Retinal pigment epithelial cell (primary cell): Measurements from ENCODE around the gene RELL1.

Experiments used
- DNase-seq: peaks from one replicate; pipeline ENCODE4 v3.0.0-alpha.2; 2010; ENCODE audit warnings: low read depth
- H3K4me3 ChIP-seq: 2 replicates; pipeline ENCODE4 v1.5.1; 2011; ENCODE audit warnings: mild to moderate bottlenecking, low read length, control low read depth, moderate library complexity
- TF ChIP-seq, protein P1 (sequence below): conservative IDR thresholded peaks from 2 replicates; pipeline ENCODE4 v1.5.1; 2011; ENCODE audit warnings: low read depth, low read length, control low read depth, inconsistent platforms

The RELL1 gene

DNA sequence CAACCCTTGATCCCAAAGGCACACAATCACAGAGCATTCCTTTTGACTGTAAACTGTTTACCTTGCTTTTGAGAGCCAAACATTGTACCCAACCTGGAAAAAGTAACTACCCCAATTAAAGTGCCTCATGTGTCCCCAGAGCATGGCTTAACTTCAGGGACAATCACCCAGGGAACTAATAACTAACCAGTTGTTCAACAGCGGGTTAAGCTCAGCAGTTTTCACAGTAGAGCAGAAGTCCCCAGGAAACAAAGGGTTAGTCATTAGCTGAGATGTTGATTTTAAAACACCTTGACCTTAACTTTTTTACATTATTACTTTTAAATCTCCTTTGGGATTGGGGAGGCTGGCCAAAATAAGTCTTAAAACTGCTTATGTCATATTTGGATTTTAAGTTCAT lies 94.8 kb downstream of the RELL1 start:
- no peak overlapping the region for H3K4me3 ChIP-seq
- TF ChIP-seq, protein P1, sequence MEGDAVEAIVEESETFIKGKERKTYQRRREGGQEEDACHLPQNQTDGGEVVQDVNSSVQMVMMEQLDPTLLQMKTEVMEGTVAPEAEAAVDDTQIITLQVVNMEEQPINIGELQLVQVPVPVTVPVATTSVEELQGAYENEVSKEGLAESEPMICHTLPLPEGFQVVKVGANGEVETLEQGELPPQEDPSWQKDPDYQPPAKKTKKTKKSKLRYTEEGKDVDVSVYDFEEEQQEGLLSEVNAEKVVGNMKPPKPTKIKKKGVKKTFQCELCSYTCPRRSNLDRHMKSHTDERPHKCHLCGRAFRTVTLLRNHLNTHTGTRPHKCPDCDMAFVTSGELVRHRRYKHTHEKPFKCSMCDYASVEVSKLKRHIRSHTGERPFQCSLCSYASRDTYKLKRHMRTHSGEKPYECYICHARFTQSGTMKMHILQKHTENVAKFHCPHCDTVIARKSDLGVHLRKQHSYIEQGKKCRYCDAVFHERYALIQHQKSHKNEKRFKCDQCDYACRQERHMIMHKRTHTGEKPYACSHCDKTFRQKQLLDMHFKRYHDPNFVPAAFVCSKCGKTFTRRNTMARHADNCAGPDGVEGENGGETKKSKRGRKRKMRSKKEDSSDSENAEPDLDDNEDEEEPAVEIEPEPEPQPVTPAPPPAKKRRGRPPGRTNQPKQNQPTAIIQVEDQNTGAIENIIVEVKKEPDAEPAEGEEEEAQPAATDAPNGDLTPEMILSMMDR = no peak
- no peak for DNase-seq

DNA sequence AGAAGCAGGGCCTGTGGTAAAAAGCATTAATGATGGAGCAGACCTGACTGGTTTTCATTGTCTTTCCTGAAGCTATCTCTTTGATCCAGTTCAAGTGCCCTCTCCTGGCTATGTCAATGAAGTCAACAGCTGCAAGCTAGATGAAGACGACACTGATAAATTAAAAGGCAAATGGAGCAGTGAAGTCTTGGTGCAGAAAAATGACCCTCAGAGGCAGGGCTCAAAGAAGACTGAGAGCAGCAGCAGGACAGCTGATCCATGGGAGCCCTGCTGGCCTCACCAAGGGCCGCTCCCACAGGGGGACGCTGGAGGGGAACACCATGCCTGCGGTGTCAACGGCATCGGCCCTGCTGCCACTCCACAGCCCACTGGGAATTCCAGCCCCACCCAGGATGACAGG lies 96.2 kb downstream of the RELL1 start:
- DNase-seq = no peak
- TF ChIP-seq, protein P1 = no peak
- H3K4me3 ChIP-seq = no peak overlapping the region

DNA sequence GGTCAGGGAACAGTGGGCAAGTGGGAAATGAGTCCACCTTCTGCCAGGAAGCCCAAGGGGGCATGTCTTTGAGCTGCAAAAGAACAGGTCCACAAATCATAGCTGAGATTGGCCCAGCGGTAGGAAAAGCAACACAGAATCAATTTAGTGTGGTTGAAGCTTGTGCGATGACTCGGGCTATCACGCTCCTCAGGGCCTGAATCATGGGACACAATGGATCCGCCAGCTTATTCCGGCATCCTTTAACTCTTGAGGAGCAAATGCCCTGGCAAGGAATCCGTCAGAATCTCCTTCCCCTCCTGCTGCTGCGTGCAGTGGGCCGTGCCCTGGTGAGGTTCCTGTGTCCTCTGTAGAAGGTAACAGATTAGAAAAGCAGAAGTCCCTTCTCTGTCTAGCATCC lies 98.0 kb downstream of the RELL1 start:
- TF ChIP-seq, protein P1 = no peak
- H3K4me3 ChIP-seq = no peak overlapping the region
- DNase-seq = no peak

DNA sequence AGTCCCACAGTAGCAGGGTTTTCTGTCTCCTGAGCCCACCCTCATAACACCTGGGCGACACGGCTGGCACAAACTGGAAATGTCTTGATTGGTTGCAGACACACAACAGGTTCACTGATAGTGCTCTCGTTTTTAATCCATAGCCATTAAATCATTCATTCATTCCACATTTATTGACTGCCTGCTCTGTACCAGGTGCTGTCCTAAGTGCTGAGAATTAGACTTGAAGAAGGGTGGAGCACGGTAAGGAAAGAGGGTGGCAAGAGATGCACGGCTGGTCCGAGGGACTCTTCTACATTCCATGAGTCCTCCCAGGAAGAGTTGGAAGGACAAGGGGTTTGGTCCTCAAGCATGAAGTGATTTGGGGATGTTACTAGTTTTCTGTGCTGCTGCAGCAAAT lies 100.0 kb downstream of the RELL1 start:
- TF ChIP-seq, protein P1 = no peak
- DNase-seq = no peak
- H3K4me3 ChIP-seq = no peak overlapping the region

DNA sequence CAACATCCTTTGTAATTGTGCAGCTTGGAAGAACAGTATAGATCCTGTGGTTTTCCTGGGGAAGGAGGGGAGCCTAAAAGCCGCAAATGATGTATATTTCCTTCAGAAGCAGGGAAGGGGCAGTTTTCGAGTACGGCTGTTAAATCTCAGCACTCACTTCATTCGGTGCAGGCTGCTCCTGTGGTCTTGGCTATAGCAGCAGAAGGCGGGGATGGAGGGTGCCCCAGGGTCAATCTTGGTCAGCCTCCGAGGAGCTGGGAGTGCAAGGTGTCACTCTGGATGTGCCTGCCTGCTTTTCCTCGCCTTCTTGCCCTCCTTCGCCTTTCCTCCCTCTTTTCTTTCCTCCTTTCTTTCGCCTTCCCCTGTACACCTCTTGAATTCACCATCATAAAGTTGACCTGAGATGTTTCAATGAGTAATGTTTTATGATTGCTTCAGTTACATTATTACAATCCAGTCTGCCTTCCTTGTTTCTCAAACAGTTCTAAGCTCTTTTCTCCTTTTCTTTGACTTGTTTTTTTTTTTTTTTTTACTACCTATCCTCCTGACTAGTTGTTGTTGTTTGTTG lies 101.6 kb downstream of the RELL1 start:
- DNase-seq = no peak
- TF ChIP-seq, protein P1 = no peak
- no peak overlapping the region for H3K4me3 ChIP-seq

DNA sequence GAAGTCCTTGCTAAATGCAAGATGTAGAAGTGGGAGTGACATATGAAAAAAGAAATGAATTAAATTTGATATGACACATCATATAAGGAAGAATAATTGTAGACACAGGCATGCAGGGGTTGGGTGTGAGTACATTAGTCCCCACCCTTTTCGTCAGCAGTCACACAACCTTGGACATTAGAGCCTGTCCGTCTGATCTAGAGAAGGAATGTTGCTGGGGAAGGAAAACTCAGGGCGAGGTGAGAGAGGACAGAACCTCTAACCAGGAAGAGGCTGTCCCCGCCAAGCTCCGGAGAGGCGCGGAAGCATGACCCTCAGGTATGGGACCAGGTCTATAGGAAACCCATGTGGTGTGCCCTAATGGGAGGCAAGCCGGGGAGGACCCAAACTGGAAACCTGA lies 102.1 kb downstream of the RELL1 start:
- no peak overlapping the region for H3K4me3 ChIP-seq
- no peak for DNase-seq
- TF ChIP-seq, protein P1 = no peak

DNA sequence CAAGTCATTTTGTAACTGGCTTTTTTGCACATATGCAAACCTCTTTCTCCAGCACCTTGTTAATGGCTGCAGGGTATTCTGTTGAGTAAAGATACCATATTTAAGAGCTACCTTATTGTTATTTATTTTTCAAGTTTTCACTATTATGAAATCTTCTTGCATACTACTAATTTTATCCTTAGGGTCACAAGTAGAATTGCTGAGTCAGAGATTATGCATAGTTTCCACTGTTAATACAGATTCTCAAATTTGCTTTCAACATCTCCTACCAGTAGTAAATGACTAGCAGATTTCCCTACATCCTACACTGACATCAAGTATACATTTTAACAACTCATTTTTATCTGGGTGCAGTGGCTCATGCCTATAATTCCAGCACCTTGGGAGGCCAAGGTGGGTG lies 112.6 kb downstream of the RELL1 start:
- no peak overlapping the region for H3K4me3 ChIP-seq
- TF ChIP-seq, protein P1 = no peak
- DNase-seq = no peak
